SK-N-SH (cell line): ENCODE measurements around the gene LNX2. TPM values are rescaled to one million over a fixed set of nuclear protein-coding genes. Genes with fewer than 3 reads are reported as not detected.

Experiments
- CTCF ChIA-PET: fragments of 300-600, 350-600 bp; formaldehyde crosslinking; extraction: SDS; loops from one replicate; lab custom pipeline; 2021; lab: Yijun Ruan, JAX
- POLR2A ChIA-PET: fragments of 350-600 bp; sonication (Branson Sonifier 250); formaldehyde crosslinking; extraction: SDS; loops from one replicate; lab custom pipeline; 2020; ENCODE audit warnings: antibody characterized with exemption, inconsistent platforms; lab: Yijun Ruan, JAX
- DNase-seq: peaks from one replicate; pipeline ENCODE4 v3.0.0; 2012
- H2AFZ ChIP-seq: fragments of 200-600 bp; sonication (generic); 2 replicates; pipeline ENCODE4 v1.8.1; 2016; ENCODE audit warnings: antibody characterized with exemption, mild to moderate bottlenecking, low read depth
- H3F3A ChIP-seq: fragments of 200-600 bp; sonication (generic); replicated peaks from 2 replicates; pipeline ENCODE3; 2016; ENCODE audit warnings: antibody characterized with exemption, mild to moderate bottlenecking; ENCODE audit not compliant: insufficient read depth
- H3K27ac ChIP-seq, 2 experiments: fragments of 200-500 bp in 1 of 2; fragments of 200-600 bp in 1 of 2; sonication (Bioruptor generic) in 1 of 2; sonication (generic), shearing (Covaris generic) in 1 of 2; 2 replicates each; pipeline versions ENCODE4 v1.5.1 to v1.6.1; 2014 to 2016; ENCODE audit warnings: low read depth in 2 of 2, inconsistent platforms in 1 of 2, low read length in 1 of 2, mild to moderate bottlenecking in 1 of 2, mixed read lengths in 1 of 2
- H3K27me3 ChIP-seq: fragments of 200-600 bp; sonication (generic), shearing (Covaris generic); 2 replicates; pipeline ENCODE4 v1.6.1; 2016; ENCODE audit warnings: mixed run types; ENCODE audit not compliant: insufficient read depth
- H3K36me3 ChIP-seq, 2 experiments: fragments of 200-500 bp in 1 of 2; fragments of 200-600 bp in 1 of 2; sonication (Bioruptor generic) in 1 of 2; sonication (generic) in 1 of 2; replicated peaks in 1 of 2; 2 replicates each; pipeline versions ENCODE3 to v1.5.1; 2014 to 2016; ENCODE audit warnings: low read length in 1 of 2, mild to moderate bottlenecking in 1 of 2; ENCODE audit not compliant: insufficient read depth in 2 of 2, control insufficient read depth in 1 of 2
- H3K4me1 ChIP-seq, 2 experiments: fragments of 200-500 bp in 1 of 2; fragments of 200-600 bp in 1 of 2; sonication (Bioruptor generic) in 1 of 2; sonication (generic), shearing (Covaris generic) in 1 of 2; 2 replicates each; pipeline versions ENCODE4 v1.5.1 to v1.6.1; 2014 to 2016; ENCODE audit warnings: low read depth in 1 of 2, low read length in 1 of 2, mixed run types in 1 of 2; ENCODE audit not compliant: insufficient read depth in 2 of 2, control insufficient read depth in 1 of 2
- H3K4me2 ChIP-seq: fragments of 200-600 bp; sonication (generic), shearing (Covaris generic); 2 replicates; pipeline ENCODE4 v1.6.1; 2017; ENCODE audit warnings: mixed run types
- H3K4me3 ChIP-seq, 2 experiments: fragments of 200-500 bp in 1 of 2; fragments of 200-600 bp in 1 of 2; sonication (Bioruptor generic) in 1 of 2; sonication (generic), shearing (Covaris generic) in 1 of 2; 2 replicates each; pipeline versions ENCODE4 v1.5.1 to v1.8.1; 2014 to 2016; ENCODE audit warnings: low read depth in 2 of 2, inconsistent platforms in 1 of 2, low read length in 1 of 2, mild to moderate bottlenecking in 1 of 2, mixed read lengths in 1 of 2, moderate library complexity in 1 of 2
- H3K79me2 ChIP-seq: fragments of 200-600 bp; sonication (generic); 2 replicates; pipeline ENCODE4 v1.8.1; 2017; ENCODE audit warnings: mild to moderate bottlenecking; ENCODE audit not compliant: insufficient read depth
- H3K9ac ChIP-seq: fragments of 200-600 bp; sonication (generic); 2 replicates; pipeline ENCODE4 v1.6.1; 2017; ENCODE audit warnings: mixed run types
- H3K9me2 ChIP-seq: fragments of 200-600 bp; sonication (generic); 2 replicates; pipeline ENCODE4 v1.6.1; 2017; ENCODE audit warnings: mixed run types
- H3K9me3 ChIP-seq: fragments of 200-600 bp; sonication (generic); 2 replicates; pipeline ENCODE4 v1.6.1; 2017; ENCODE audit warnings: mixed run types, mild to moderate bottlenecking, moderate library complexity
- H4K20me1 ChIP-seq: fragments of 200-600 bp; sonication (generic); 2 replicates; pipeline ENCODE4 v1.6.1; 2017; ENCODE audit warnings: mild to moderate bottlenecking, mixed run types; ENCODE audit not compliant: insufficient read depth
- ELF1 ChIP-seq: IDR thresholded peaks from 2 replicates; pipeline ENCODE4 v1.4.0; 2012
- GABPA ChIP-seq: IDR thresholded peaks from 2 replicates; pipeline ENCODE4 v1.4.0; 2012; ENCODE audit warnings: low read depth, mild to moderate bottlenecking
- JUND ChIP-seq: IDR thresholded peaks from 2 replicates; pipeline ENCODE4 v1.4.0; 2012
- MEF2A ChIP-seq: IDR thresholded peaks from 2 replicates; pipeline ENCODE4 v1.4.0; 2012; ENCODE audit warnings: low read depth, borderline replicate concordance
- NFIC ChIP-seq: IDR thresholded peaks from 2 replicates; pipeline ENCODE4 v1.4.0; 2012; ENCODE audit warnings: borderline replicate concordance
- RAD21 ChIP-seq: IDR thresholded peaks from 2 replicates; pipeline ENCODE4 v1.6.1; 2012; ENCODE audit warnings: mild to moderate bottlenecking, low read length
- RCOR1 ChIP-seq: fragments of 150-350 bp; IDR thresholded peaks from 2 replicates; pipeline ENCODE4 v1.6.1; 2017; ENCODE audit warnings: antibody characterized with exemption, low read length
- SIN3A ChIP-seq: IDR thresholded peaks from 2 replicates; pipeline ENCODE4 v1.6.1; 2012; ENCODE audit warnings: low read depth, mild to moderate bottlenecking, low read length, moderate library complexity, borderline replicate concordance
- SMC3 ChIP-seq: IDR thresholded peaks from 2 replicates; pipeline ENCODE4 v1.6.1; 2012; ENCODE audit warnings: low read depth, low read length, improper control_type of control experiment
- TEAD4 ChIP-seq: IDR thresholded peaks from 2 replicates; pipeline ENCODE4 v1.4.0; 2012; ENCODE audit warnings: mild to moderate bottlenecking, borderline replicate concordance; ENCODE audit not compliant: insufficient read depth
- YY1 ChIP-seq: IDR thresholded peaks from 2 replicates; pipeline ENCODE4 v1.4.0; 2012; ENCODE audit warnings: low read depth, mild to moderate bottlenecking
- WGBS: methylation state at CpG from one replicate; pipeline ENCODE4 v1.1.6; 2017; ENCODE audit warnings: low lambda C conversion rate; 5-methylcytosine and 5-hydroxymethylcytosine counted together
- polyA plus RNA-seq, 3 experiments: library from polyadenylated mRNA; depleted of rRNA; stranded (reverse); fragments of >200 nt; gene quantifications; 2 replicates each; pipeline ENCODE4 v1.2.3, GENCODE V29; 2012
- TF ChIP-seq, protein P1 (sequence below): fragments of 200-600 bp; sonication (generic); IDR thresholded peaks from 2 replicates; pipeline ENCODE4 v1.6.1; 2017; ENCODE audit warnings: antibody characterized with exemption, mild to moderate bottlenecking, moderate library complexity
- TF ChIP-seq, protein P2 (sequence below): IDR thresholded peaks from 2 replicates; pipeline ENCODE4 v1.4.0; 2012; ENCODE audit warnings: low read depth, borderline replicate concordance
- TF ChIP-seq, protein P3 (sequence below): IDR thresholded peaks from 2 replicates; pipeline ENCODE4; 2012

Gene LNX2
- polyA plus RNA-seq, 1 of the 3 experiments (the other 2 are of a cell fraction): 3.7 TPM

DNA sequence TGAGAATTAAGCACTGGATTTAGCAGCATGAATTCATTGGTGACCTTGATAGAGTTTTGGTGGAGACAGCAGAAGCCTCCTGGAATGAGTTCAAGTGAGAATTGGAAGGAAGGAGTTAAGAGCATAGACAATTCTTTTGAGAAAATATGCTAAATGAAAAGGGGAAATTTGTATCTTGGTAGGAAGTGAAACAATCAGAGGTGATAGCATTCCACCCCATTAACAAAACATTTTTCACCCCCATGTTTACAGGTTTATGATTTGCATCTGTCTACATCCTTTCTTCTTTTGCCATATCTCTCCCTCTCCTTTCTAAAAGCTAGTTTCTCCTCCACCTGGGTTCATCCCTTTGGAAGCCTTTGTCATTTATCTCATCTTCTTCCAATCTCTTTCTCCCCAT, 27.5 kb downstream of the LNX2 start:
- no peak overlapping the region for H3K9ac ChIP-seq
- H3K27me3 ChIP-seq: no peaks in the 10 kb centered on the region
- H3K27ac ChIP-seq: no peak overlapping the region
- H4K20me1 ChIP-seq: no peaks in the 10 kb centered on the region
- no peaks in the 10 kb centered on the region for H3K9me2 ChIP-seq
- no peaks in the 10 kb centered on the region for H3F3A ChIP-seq
- H3K4me3 ChIP-seq: no peak overlapping the region
- no peak overlapping the region for H2AFZ ChIP-seq
- H3K9me3 ChIP-seq: no peaks in the 10 kb centered on the region
- CTCF ChIA-PET: no interaction called here
- no peaks in the 10 kb centered on the region for H3K79me2 ChIP-seq
- no peak overlapping the region for H3K4me2 ChIP-seq
- POLR2A ChIA-PET: no interaction called here
- DNase-seq: no peak
- no peaks in the 10 kb centered on the region for H3K36me3 ChIP-seq
- TF ChIP-seq JUND: no peak
- no peak for TF ChIP-seq GABPA
- TF ChIP-seq TEAD4: no peak
- TF ChIP-seq YY1: no peak
- TF ChIP-seq, protein P1, sequence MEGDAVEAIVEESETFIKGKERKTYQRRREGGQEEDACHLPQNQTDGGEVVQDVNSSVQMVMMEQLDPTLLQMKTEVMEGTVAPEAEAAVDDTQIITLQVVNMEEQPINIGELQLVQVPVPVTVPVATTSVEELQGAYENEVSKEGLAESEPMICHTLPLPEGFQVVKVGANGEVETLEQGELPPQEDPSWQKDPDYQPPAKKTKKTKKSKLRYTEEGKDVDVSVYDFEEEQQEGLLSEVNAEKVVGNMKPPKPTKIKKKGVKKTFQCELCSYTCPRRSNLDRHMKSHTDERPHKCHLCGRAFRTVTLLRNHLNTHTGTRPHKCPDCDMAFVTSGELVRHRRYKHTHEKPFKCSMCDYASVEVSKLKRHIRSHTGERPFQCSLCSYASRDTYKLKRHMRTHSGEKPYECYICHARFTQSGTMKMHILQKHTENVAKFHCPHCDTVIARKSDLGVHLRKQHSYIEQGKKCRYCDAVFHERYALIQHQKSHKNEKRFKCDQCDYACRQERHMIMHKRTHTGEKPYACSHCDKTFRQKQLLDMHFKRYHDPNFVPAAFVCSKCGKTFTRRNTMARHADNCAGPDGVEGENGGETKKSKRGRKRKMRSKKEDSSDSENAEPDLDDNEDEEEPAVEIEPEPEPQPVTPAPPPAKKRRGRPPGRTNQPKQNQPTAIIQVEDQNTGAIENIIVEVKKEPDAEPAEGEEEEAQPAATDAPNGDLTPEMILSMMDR: no peak
- H3K4me1 ChIP-seq: no peaks in the 10 kb centered on the region; a peak in 1 of 4 replicates

DNA sequence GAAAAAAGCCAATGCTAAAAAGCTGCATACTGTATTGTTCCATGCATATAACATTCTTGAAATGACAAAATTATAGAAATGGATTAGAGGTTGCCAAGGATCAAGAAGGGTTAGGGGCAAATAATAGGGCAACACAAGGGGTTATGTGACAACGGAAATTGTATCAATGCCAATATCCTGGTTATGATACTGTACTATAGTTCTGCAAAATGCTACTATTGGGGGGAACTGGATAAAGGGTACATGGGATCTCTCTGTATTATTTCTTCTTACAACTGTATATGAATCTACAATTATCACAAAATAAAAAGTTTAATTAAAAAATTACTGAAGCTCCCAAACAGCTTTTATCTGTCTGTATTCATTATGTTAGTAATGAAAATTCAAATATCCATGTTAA, 31.9 kb downstream of the LNX2 start:
- ChIA-PET CTCF (no interaction called here), POLR2A (no interaction called here)
- no peak overlapping the region for H3K27ac ChIP-seq
- no peaks in the 10 kb centered on the region for H3K27me3 ChIP-seq
- DNase-seq: no peak
- no peak overlapping the region for H3K9ac ChIP-seq
- no peaks in the 10 kb centered on the region for H3F3A ChIP-seq
- 91% methylated on average over 1 of the region's 1 CpG for WGBS
- H3K9me3 ChIP-seq: no peaks in the 10 kb centered on the region
- no peaks in the 10 kb centered on the region for H3K36me3 ChIP-seq
- no peaks in the 10 kb centered on the region for H3K79me2 ChIP-seq
- no peaks in the 10 kb centered on the region for H3K9me2 ChIP-seq
- TF ChIP-seq SMC3: no peak
- TF ChIP-seq TEAD4: no peak
- TF ChIP-seq RAD21: no peak
- H2AFZ ChIP-seq: no peak overlapping the region
- no peaks in the 10 kb centered on the region for H4K20me1 ChIP-seq
- H3K4me2 ChIP-seq: no peak overlapping the region
- H3K4me3 ChIP-seq: no peak overlapping the region
- H3K4me1 ChIP-seq: no peaks in the 10 kb centered on the region; a peak in 1 of 4 replicates

DNA sequence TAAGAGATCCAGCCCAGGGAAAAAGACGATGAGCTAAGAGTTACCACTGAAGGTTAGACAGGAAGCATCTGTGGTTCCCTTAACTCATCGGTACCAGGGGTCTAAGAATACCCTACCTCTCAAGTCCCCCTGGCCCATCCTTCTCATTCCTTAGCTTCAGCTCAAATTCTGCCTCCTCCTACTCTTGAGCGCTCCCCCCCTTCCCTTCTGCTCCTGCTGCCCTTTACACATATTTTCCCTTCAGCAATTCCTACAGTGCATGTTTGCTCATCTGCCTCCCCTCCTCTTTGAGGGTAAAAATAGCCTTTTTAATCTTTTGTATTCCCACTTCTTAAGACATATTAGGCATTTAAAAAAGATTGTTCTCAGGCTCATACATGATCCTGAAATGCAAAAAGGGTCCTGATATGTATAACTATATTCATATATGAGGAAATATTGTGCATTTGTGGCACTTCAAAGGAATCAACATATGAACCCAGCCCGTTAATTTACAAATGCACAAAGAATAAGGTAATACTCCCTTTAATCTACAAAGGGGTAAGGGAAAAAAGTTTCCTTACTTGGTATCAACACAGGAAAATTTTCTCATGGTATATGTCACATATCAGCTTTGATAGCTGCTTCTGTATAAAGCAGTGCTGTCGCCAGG, 33.1 kb downstream of the LNX2 start:
- Histone ChIP-seq H3K27me3 (no peaks in the 10 kb centered on the region), H2AFZ (no peak overlapping the region), H3K4me3 (no peak overlapping the region), H3K36me3 (no peaks in the 10 kb centered on the region), H3K9ac (no peak overlapping the region), H3K79me2 (no peaks in the 10 kb centered on the region), H3K4me1 (no peaks in the 10 kb centered on the region; a peak in 1 of 4 replicates), H3K4me2 (no peak overlapping the region), H3F3A (no peaks in the 10 kb centered on the region), H4K20me1 (no peaks in the 10 kb centered on the region)
- ChIA-PET POLR2A (no interaction called here), CTCF (interaction anchor here (0.7 to 1.3 kb wide), 2 partner anchors 18 to 54 kb away, joined by 3 read pairs; no protein-coding TSS in a partner anchor)
- TF ChIP-seq, protein P2, sequence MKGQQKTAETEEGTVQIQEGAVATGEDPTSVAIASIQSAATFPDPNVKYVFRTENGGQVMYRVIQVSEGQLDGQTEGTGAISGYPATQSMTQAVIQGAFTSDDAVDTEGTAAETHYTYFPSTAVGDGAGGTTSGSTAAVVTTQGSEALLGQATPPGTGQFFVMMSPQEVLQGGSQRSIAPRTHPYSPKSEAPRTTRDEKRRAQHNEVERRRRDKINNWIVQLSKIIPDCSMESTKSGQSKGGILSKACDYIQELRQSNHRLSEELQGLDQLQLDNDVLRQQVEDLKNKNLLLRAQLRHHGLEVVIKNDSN: no peak
- TF ChIP-seq SMC3 (no peak), MEF2A (no peak), SIN3A (no peak), NFIC (no peak), ELF1 (no peak), RCOR1 (no peak)
- TF ChIP-seq, protein P3, sequence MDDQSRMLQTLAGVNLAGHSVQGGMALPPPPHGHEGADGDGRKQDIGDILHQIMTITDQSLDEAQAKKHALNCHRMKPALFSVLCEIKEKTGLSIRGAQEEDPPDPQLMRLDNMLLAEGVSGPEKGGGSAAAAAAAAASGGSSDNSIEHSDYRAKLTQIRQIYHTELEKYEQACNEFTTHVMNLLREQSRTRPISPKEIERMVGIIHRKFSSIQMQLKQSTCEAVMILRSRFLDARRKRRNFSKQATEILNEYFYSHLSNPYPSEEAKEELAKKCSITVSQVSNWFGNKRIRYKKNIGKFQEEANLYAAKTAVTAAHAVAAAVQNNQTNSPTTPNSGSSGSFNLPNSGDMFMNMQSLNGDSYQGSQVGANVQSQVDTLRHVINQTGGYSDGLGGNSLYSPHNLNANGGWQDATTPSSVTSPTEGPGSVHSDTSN: no peak
- TF ChIP-seq, all 33 proteins: peak for 0
- Histone ChIP-seq H3K9me3 (no peaks in the 10 kb centered on the region), H3K27ac (no peak overlapping the region), H3K9me2 (no peaks in the 10 kb centered on the region)
- 89% methylated on average over 5 of the region's 5 CpGs for WGBS
- DNase-seq: no peak
